GM18909 (cell line): ENCODE measurements around the gene GCK.

ENCODE experiments used
- ATAC-seq: cut with Tn5 transposase; IDR thresholded peaks from one replicate; pipeline ENCODE4 v1.9.1; 2021; ENCODE audit warnings: mild to moderate bottlenecking; ENCODE audit not compliant: unreplicated experiment, poor library complexity

Gene GCK

DNA sequence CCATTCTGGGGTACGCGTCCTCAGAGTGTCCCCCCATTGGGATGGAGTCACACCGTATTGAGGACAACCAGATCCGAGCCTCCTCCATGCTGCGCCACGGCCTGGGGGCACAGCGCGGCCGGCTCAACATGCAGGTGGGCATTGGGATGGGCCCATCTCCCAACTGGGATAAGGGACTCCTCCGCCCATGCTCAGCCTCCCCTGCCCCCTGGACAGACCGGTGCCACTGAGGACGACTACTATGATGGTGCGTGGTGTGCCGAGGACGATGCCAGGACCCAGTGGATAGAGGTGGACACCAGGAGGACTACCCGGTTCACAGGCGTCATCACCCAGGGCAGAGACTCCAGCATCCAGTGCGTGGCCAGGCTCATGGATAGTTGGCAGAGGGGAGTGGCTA lies 79.2 kb downstream of the GCK start:
- no peak for ATAC-seq

DNA sequence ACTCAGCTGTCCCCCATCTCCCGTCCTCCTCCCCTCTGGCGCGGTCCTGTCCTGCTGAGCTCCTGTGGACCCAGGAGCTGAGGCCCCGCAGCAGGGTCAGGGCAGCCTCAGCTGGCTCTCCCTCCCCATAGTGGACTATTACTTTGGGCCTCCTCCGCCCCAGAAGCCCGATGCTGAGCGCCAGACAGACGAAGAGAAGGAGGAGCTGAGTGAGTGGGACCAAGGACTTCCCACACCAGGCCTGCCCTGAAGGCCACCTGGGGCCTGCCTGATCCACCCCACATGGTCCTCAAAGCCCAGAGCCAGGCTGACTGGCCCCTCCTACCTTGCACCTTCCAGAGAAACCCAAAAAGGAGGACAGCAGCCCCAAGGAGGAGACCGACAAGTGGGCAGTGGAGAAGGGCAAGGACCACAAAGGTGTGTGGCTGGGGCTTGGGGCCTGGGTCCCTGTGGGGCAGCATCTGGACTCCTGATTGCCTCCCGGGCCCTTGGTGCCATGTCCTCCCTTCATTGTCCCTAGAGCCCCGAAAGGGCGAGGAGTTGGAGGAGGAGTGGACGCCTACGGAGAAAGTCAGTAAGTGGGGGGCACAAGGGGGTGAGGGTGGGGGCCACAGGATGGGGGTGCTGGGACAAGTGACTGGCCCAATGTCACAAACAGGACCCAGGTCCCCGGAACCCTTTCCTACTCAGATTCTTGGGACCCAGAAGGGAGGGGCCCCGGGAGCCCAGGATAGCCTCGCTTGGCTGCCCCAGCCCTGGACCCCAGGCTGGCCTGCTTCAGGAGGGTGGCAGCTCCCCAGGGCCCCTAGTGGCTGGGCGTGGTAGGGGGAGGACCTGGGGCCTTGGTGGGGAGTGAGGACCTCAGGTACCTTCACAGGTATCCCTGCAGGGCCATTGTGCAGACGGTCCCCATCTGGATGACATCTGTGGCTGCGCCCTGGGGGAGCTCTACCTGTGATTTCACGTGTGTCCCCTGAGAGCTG lies 80.2 kb downstream of the GCK start:
- ATAC-seq, result no peak

DNA sequence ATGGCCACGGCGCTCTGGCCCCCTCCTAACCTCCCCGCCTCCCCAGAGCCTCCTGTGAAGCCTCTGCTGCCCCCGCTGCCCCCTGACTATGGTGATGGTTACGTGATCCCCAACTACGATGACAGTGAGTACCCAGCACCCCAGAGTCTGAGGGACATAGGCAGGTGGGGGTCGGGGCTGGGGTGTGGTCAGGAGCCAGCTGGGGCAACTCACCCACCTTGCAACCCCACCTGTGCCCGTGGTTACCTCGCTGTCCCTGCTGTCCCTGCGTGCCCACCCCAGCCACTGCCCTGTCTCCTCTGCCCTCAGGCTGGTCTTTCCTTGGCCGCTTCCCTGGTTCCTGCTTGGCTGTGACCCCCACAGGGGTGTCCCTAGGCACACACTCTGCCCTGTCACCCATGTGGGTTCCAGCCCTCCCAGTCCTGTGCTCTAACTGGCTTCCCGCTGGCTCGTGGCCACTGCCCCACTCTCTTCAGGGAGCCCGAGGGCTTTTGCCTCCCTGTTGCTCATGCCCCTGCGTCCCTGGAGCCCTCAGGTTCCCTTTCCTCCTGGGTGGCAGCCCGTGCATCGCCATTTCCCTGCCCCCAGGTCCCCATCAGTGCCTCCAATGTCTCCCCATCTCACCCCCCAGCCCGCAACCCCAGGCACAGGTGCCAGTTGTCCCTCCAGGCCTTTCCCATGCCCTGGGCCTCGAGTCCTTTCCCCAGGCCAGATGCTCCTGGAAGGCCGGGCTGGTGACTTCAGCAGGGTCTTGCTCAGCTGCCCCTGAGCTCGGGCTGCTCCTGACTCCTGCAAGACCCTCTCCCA lies 81.1 kb downstream of the GCK start:
- no peak for ATAC-seq

DNA sequence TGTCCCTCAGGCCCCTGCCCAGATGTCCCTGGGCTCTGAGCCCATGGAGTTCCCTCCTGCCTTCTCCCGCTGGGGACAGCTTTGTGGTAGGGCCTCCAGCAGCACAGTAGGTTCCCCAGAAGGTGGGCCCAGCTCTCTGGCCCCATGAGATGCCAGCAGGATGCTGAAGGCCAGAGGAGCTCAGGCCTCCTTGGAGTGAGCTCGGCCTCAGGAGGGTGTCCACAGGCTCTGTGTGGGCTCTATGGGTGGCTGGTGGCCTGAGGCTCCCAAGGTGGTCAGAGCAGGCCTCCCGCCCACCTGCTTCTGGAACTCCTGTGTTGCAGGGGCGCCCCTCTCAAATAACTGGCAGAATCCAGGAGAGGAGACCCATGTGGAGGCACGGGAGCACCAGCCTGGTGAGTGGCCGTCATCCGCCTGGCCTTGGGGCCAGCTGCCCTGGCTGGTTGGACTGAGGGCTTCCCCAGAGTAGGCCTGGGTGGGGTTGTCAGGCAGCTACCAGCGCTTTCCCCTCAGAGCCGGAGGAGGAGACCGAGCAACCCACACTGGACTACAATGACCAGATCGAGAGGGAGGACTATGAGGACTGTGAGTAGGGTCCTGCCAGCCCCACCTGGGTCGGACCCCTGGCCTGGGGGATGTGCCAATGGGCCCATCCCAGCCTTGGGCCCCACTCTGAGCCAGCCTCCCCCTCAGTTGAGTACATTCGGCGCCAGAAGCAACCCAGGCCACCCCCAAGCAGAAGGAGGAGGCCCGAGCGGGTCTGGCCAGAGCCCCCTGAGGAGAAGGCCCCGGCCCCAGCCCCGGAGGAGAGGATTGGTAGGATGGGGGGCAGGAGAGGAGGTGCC lies 81.9 kb downstream of the GCK start:
- ATAC-seq, result no peak

DNA sequence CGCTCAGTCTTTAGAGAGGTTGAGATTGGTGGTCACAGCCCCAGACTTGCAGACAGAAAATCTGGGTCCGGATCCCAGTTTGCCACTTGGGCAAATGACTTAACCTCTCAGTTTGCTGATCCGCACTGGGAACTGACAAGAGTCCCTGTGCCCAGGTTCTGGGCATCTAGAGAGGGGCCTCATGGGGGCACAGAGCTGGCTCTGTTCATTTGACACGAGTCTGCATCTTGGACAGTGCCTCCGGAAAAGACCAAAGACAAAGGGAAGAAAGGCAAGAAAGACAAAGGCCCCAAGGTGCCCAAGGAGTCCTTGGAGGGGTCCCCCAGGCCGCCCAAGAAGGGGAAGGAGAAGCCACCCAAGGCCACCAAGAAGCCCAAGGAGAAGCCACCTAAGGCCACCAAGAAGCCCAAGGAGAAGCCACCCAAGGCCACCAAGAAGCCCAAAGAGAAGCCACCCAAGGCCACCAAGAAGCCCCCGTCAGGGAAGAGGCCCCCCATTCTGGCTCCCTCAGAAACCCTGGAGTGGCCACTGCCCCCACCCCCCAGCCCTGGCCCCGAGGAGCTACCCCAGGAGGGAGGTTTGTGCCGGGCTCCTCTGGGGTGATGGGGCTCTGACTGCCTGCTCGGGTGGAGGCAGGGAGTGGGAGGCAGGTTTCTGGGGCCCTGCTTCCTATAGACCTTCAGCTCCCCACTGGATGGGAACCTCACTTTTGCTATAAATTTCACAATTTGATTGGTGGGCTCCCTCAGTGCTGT lies 82.8 kb downstream of the GCK start:
- ATAC-seq, result no peak

DNA sequence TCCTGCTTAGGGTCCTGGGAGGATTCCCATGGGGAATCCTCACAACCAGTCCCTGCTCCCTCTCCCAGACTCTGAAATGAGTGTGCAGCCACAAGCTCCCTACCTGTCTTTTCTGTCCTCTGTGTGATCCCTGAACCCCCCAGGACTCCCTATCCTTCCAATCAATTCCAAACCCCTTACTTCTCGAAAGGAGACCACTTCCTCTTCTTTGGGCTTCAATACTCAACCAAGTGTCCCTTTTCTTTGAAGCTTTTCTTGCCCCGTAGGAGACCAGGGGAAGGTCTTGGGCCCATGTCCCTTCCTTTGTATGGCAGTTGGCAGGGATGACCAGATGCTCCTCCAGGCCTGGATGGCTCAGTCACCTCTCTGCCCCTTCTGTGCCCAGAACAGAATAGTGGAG lies 83.4 kb downstream of the GCK start:
- no peak for ATAC-seq

DNA sequence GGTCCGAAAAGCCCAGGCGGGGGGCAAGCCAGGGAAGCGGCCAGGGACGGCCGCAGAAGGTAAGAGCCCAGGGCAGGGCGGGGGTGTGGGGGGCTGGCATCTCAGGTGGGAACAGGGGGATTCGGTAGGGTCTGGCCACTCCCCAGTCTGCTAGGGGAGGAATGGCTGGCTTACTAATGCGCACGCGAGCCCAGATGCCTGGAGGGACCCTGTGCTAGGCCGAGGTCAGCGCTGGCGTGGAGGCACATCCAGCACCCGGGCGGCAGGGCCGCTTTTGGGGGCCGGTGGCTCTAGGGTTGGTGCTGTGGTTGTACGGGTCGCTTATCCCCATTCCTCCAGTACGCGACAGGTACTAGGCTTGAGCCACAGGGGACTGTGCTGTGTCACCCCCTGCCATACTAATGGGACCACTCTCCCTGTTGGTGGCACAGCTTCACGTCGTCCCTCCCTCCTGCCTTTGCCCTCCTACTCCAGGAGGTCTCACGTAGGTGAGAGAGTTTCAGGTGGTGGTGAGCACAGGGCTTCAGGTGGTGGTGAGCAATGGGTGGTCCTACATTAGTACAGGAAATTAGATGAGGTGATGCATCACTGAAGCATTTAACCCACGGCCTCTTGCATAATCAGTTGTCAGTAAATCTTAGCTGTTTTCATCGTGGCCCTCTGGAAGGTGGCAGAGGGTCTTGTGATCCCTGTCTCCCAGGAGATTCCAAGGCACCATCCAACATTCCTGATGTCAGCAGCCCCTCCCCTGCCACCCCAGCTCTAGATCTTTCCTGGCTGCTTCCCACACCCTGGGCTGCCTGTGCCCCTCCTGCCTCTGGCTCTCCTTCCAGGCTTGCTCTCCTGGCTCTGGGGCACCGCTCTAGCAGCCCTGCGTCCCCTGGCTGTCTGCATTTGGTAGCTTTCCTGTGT lies 84.1 kb downstream of the GCK start:
- ATAC-seq, result no peak

DNA sequence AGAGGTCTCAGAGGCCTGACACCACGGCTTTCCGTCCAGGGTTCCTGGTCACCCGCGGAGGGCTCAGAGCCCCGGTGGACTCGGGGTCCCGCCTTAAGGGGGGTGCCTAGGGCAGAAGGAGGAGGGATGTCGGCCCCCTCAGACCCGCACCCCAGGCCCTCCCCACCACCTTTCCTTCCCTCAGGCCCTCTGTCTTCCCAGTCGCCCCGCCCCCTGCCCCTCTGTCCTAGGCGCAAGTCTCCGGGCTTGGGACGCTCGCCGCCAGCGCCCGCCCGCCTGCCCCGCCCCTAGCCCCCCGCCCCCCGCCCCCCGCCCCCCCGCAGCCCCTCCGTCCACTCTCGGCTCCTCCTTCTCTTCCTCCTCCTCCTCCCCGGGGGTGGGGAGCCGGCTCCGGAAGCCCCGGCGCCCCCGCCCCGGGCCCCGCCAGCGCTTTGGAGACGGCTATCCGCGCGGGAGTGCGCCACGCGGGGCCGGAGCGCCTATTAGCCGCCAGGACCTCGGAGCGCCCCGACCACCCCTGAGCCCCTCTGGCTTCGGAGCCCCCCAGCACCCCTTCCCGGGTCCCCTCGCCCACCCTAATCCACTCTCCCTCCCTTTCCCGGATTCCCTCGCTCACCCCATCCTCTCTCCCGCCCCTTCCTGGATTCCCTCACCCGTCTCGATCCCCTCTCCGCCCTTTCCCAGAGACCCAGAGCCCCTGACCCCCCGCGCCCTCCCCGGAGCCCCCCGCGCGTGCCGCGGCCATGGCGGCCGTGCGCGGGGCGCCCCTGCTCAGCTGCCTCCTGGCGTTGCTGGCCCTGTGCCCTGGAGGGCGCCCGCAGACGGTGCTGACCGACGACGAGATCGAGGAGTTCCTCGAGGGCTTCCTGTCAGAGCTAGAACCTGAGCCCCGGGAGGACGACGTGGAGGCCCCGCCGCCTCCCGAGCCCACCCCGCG lies 85.0 kb downstream of the GCK start, which contains the start of gene AEBP1:
TSS of gene AEBP1 (plus strand) at position 423 of the 937 bp plus-strand sequence. CDS start at position 744, 321 bp downstream.
- ATAC-seq, result no peak

DNA sequence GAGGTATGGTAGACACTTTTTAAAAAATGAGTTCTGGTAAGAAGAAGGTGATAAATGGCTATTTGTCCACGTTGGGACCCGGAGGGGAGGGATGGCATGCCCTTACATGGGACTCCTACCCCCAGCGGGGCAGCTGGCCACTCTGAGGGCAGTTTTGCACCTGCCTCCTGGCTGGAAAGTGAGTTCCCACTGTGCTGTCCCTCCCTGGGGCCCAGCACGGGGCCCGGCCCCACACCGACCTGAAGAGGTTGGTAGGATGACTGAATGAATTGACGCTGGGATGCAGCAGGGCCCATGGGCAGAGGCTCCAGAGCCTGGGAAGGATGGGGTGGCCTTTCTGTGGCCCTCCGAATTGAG lies 85.7 kb downstream of the GCK start:
- no peak for ATAC-seq

DNA sequence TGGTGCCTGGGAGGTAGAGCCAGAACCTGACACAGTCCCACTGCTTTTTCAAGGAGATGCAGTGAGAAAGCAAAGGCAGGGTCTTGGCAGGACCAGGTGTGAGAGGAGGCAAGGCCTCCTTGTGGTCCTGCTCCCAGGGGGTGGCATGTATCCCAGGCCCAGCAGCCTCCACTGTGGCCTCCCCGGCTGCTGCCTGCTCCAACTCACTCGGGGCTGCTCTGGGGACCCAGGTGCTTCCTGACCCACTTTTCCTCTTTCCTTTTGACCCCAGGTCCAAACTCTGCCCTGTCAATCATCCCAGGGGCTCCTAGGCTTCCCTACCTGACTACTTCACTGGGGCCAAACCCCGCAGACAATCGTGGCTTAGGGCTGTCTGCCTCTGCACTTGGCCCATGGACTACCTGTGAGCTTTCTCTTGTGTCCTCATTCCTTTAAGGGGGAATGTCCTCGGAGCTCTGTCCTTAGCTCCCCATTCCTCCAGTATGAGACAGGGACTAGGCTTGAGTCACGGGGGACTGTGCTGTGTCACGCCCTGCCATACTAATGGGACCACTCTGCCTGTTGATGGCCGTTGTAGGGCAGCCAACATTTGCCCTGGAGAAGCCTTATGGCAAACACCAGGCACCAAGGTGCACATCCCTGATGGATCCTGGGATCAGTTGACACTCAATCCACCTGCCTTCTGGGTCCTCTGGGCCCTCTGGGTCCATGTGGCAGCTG lies 86.2 kb downstream of the GCK start:
- no peak for ATAC-seq

DNA sequence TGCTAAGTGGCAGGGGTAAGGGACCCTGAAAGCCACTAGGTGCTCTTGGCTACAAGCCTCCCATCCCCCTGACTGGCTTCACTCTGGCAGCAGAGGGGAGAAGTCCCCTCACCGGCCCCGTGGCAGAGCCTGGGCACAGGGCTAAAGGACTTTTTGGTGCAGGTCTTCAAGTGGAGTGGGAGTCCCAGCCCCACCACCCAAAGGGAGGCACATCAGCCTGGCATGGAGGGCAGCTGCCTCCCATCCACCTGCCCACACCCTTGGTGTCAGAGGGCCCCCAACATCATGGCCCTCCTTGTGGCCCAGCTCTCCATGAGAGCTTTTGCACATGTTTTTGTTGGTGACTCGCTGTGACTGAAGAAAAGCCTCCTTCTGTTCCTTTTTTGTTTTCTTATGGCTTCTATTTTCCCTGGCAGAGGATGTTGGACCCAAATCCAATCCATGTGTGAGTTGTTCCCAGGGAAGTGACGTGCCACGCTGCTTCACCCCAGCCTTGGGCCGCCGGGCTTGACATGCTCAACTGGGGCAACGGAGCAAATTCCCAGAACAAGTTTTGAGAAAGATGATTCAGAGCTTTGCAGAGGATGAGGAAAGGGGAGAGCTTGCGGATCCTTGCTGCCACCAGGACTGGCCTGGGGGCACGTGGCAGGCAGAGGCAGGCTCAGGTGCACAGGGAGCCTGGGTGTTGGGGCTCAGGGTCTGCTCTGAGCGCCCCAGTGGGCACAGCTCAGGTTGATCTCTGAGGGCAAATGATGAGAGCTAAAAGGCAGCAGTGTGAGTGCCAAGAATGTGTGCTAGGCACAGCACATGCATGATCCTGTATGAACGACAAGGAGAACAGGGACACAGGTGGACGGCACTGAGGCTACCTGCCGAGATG lies 87.0 kb downstream of the GCK start:
- no peak for ATAC-seq

DNA sequence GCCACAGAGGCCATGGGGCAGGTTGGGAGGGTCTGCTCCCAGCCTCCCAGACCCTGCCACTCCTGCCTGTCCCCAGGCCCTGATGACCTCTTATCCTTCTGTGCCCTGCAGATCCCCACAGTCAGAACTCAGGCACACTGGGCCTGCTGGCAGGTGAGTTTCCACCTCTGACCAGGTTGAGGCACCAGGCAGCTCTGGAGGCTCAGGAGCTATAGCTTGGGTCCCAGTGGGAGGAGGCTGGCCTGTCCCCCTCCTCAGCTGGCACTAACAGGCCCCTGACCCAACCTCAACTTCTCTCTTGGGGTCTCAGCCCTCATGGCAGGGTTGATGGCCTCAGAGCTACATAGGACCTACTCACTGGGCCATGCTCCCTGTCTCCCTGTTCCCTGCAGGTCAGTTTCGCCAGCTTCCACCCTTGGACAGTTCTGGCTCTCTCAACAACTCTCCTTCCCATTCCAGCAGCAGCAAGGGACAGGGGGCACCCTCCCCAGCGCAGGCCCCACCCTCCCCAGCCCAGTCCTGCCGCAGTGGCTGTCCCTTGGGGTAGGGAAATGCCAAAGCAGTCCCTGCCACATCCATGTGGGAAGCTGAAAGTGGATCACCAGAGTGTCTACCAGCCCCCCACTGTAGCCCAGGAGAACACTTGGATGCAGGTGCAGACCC lies 87.8 kb downstream of the GCK start:
- no peak for ATAC-seq

DNA sequence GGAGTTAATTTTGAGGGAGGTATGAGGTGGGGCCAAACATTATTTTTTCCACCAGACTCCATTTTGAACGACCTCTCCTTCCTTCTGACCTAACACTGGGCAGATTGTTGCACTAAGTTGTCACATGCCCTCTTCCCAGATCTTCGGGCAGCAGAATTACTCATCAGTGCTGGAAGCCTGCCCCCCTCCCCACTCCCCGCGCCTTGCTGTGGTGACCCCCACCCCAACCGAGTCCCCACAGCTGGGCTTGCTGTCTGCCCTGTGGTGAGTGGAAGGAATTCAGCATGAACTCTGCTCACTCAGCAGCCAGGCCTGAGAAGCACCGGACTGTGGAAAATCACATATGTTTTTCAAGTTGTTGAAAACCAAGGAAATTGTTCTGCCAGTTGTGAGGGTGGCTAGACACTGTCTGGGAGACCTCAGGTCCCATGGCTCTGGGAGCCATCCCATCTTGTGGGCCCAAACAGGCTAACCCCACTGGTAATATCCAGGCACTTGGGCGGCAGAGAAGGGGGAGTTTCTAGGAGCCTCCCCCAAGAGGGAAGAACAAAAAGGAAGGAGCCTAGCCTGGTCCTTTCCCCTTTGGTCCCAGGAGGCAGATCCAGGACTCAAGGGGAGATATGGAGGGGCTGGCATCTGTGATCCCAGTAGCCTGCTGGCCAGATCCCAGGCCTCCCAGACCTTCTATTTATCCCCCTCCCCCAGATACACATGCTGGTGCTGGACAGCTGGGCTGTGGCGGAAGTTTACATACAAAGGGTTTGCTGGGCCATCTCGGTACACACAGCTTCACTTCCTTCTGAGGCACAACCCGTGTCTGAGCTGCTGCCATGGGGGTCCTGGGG lies 88.6 kb downstream of the GCK start:
- ATAC-seq, result no peak

DNA sequence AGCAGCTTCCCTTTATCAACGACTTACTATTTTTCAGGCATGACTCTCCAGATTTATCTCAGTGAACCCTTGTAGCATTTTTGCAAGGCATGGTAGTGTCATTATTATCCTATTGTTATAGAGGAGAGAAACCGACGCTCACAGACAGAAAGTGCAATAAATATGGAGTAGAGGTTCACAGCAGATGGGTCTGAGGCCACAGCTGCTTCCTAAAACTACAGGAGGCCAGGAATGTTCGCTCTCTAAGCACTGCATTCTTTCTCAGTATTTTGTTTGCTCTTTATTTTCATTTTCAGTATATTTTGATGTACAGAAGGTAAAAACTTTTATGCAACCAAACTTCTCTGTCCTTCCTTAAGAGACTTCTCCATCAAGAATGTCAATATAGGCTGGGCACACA lies 89.6 kb downstream of the GCK start:
- ATAC-seq, result no peak
